HFF-Myc (cell line): ENCODE results near the gene EXOSC3.

Experiments used
- DNase-seq: peaks from one replicate; pipeline ENCODE4 v3.0.0-alpha.2; 2011; ENCODE audit warnings: low read depth; ENCODE audit errors: extremely low read depth
- H3K4me3 ChIP-seq: replicated peaks from 2 replicates; pipeline ENCODE4 v1.5.1; 2011; ENCODE audit warnings: low read depth, mild to moderate bottlenecking, control low read depth, low read length
- CTCF ChIP-seq: IDR thresholded peaks from 2 replicates; pipeline ENCODE4 v1.5.1; 2012; ENCODE audit warnings: mild to moderate bottlenecking, low read depth, low read length, control low read depth; ENCODE audit errors: missing control alignments

Gene EXOSC3

GRCh38 chr9:37732952-37733351, 51.9 kb downstream of the EXOSC3 start:
- no peak for DNase-seq
- TF ChIP-seq CTCF = no peak

DNA sequence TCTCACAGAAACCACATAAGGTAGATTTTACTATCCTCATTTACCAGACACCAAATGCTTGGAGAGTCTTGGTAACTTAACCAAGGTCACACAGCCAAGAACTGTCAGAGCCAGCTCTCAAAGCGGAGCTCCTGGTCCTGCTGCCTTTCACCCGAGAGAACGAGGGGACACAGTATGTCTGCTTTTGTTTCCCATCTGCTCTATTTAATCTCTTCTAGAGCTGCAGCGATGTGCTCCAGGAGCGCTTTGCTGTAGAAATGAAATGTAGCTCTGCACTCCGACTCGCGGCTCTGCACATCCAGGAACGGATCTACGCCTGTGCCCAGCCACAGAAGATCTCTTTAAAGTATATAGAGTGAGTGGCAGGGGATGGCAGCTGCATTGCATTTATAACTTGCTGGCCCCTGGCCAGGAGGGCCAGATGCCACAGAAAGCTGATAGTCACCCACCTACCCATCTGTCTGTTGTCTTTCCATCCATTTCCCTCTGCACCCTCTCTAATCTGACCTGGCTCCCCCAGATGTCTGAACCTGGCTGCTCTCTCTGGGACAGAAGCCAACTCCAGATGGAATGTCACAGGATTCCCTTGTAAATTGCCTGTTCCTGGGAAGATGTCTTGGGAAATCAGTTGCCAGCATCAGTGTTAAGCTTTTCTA, 52.6 kb downstream of the EXOSC3 start:
- no peak for TF ChIP-seq CTCF
- H3K4me3 ChIP-seq = no peak overlapping the region

More at GRCh38 chr9:37732952-37733351, 51.9 kb downstream of the EXOSC3 start:
- H3K4me3 ChIP-seq = no peak overlapping the region

GRCh38 chr9:37730839-37731238, 54.0 kb downstream of the EXOSC3 start:
- TF ChIP-seq CTCF = no peak
- H3K4me3 ChIP-seq = no peak overlapping the region
- DNase-seq = no peak

More for the DNA sequence above, 52.6 kb downstream of the EXOSC3 start:
- no peak for DNase-seq

DNA sequence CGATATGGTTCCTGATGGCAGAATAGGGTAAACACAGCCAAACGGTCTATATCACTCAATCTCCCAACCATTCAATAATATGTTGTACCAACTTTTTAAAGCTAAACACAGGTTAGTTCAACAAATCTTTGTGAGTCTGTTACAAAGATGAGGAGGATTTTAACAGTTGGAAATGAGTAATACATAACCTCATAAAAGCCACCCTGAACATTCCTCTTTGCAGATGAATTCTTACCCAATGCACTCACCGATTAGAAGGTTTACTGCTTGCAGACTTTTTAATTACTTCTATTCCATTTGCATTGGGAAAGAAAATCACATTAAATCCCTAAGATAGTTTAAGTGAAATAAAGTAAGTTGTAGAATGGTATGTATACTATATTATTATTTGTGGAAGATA, 54.6 kb downstream of the EXOSC3 start:
- DNase-seq = no peak
- no peak overlapping the region for H3K4me3 ChIP-seq
- no peak for TF ChIP-seq CTCF
